Right atrium auricular region (tissue), 2 donors: ENCODE results near the gene R3HCC1L. TPM values are rescaled to one million over a fixed set of nuclear protein-coding genes. Genes with fewer than 3 reads are reported as not detected.

ENCODE experiments used
- DNase-seq: peaks from one replicate; pipeline ENCODE4 v3.0.0-alpha.2; 2019; ENCODE audit warnings: low spot score
- H3K27ac ChIP-seq, 2 donors: fragments of 200-600 bp; sonication (generic); 1 replicate in 1 of 2; 2 replicates in 1 of 2; pipeline ENCODE4 v1.5.1; 2016 to 2019
- H3K27me3 ChIP-seq, 2 donors: fragments of 200-600 bp; sonication (generic); one replicate each; pipeline versions ENCODE4 v1.5.1 to v1.6.0; 2017 to 2019
- H3K36me3 ChIP-seq: fragments of 200-600 bp; sonication (generic); one replicate; pipeline ENCODE4 v1.5.1; 2016
- H3K4me1 ChIP-seq, 2 donors: fragments of 200-600 bp; sonication (generic); one replicate each; pipeline versions ENCODE4 v1.5.1 to v1.6.0; 2017 to 2019
- H3K4me3 ChIP-seq, 2 donors: fragments of 200-600 bp; sonication (generic); 1 replicate in 1 of 2; 2 replicates in 1 of 2; pipeline ENCODE4 v1.5.1; 2017 to 2019; ENCODE audit warnings: mild to moderate bottlenecking in 1 of 2, moderate library complexity in 1 of 2
- H3K9me3 ChIP-seq, 2 donors: fragments of 200-600 bp; sonication (generic); one replicate each; pipeline ENCODE4 v1.5.1; 2019
- total RNA-seq, 2 donors: library from RNA; depleted of rRNA; stranded (reverse); fragments of >200 nt; gene quantifications; one replicate each; pipeline ENCODE4 v1.1.0, GENCODE V29; 2016
- TF ChIP-seq, protein P1 (sequence below), 2 donors: fragments of 200-600 bp; sonication (generic); IDR thresholded peaks; one replicate each; pipeline ENCODE4 v1.5.1; 2019; ENCODE audit warnings: antibody characterized with exemption in 2 of 2

R3HCC1L gene
- total RNA-seq, 2 donors from 2014 or later, result 4.0 to 5.2 TPM

DNA sequence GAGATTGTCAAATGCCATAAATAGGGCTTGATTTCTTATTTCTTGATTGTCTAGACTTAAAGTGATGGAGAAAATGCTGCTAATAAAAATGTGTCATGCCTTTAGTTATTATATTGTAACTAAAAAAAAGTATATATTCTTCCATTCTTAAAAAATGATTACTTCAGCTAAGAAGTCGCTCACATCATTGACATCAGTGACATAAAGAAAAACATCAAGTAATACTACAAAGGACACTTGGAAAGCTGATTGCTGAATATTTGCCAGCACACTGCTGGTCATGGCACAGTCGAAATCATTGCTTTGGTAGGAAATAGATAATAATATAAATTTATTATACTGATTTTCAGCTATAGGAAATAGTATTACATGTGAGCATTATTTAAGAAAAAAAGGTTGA, 70.9 kb downstream of the R3HCC1L start:
- Histone ChIP-seq H3K27ac (no peak overlapping the region), H3K4me3 (no peak overlapping the region), H3K9me3 (no peaks in the 10 kb centered on the region), H3K27me3 (no peaks in the 10 kb centered on the region), H3K4me1 (no peaks in the 10 kb centered on the region), H3K36me3 (peaks cover 6% of the 10 kb centered on the region)
- no peak for DNase-seq
- TF ChIP-seq, protein P1, sequence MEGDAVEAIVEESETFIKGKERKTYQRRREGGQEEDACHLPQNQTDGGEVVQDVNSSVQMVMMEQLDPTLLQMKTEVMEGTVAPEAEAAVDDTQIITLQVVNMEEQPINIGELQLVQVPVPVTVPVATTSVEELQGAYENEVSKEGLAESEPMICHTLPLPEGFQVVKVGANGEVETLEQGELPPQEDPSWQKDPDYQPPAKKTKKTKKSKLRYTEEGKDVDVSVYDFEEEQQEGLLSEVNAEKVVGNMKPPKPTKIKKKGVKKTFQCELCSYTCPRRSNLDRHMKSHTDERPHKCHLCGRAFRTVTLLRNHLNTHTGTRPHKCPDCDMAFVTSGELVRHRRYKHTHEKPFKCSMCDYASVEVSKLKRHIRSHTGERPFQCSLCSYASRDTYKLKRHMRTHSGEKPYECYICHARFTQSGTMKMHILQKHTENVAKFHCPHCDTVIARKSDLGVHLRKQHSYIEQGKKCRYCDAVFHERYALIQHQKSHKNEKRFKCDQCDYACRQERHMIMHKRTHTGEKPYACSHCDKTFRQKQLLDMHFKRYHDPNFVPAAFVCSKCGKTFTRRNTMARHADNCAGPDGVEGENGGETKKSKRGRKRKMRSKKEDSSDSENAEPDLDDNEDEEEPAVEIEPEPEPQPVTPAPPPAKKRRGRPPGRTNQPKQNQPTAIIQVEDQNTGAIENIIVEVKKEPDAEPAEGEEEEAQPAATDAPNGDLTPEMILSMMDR (IDR thresholded peaks at IDR 0.05), result no peak

DNA sequence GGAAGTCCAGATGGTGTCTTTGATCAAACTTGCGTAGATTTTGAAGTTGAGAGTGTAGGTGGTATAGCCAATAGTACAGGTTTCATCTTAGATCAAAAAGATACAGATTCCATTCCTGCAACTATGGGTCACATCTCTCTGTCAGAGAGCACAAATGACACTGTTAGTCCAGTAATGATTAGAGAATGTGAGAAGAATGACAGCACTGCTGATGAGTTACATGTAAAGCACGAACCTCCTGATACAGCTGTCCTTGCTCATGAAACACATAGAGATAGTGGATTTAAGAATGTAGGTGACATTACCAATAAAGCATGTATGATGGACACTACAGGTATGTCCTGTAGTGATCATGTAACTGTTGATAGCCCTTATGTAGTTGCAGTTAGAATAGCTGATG, 74.5 kb downstream of the R3HCC1L start:
- H3K27ac ChIP-seq, result no peak overlapping the region
- TF ChIP-seq, protein P1 (IDR thresholded peaks at IDR 0.05), result no peak

DNA sequence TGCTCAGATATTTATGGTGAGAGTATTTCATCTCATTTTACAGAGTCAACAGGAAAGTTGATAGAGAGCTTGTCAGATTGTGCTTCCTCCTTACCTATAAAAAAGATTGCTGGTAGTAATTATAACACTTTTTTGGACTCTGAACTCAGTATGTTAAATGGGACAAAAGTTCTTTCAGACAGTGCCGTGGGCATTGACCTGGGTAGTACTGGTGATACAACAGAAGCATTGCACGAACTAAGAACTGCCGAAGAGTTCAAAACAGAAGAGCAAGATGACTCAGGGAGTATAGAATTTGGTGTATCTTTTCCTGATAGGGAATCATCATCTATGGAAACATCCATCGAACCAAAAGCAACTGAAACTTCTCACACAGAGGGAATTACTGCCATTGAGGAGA, 75.0 kb downstream of the R3HCC1L start:
- H3K27me3 ChIP-seq, result no peaks in the 10 kb centered on the region
- no peaks in the 10 kb centered on the region for H3K9me3 ChIP-seq
- no peak for DNase-seq
- H3K4me1 ChIP-seq, result no peaks in the 10 kb centered on the region
- peaks cover 6% of the 10 kb centered on the region for H3K36me3 ChIP-seq
- H3K4me3 ChIP-seq, result no peak overlapping the region
- no peak overlapping the region for H3K27ac ChIP-seq
- TF ChIP-seq, protein P1 (IDR thresholded peaks at IDR 0.05), result no peak

More for the DNA sequence above, 74.5 kb downstream of the R3HCC1L start:
- Histone ChIP-seq H3K4me3 (no peak overlapping the region), H3K36me3 (peaks cover 6% of the 10 kb centered on the region), H3K9me3 (no peaks in the 10 kb centered on the region), H3K27me3 (no peaks in the 10 kb centered on the region), H3K4me1 (no peaks in the 10 kb centered on the region)
- no peak for DNase-seq

DNA sequence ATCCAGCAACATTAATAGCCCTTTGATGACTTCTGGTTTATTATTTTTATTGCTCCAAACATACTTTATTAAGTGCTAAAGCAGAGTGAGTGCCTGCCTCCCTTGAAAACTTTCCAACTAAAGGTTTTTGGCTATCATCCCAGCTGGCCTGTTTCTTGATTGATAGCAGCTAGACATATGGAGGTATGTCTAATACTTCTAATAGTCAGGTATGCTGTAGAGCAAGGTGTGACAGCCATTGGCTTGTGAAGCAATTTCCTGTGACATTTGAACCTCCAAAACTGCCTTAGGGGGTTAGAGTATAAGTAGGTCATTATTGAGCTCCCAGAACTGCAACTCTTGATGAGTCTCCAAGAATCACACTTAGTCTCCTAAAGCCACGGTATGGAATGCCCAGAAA, 77.7 kb downstream of the R3HCC1L start:
- no peak for DNase-seq
- peaks cover 6% of the 10 kb centered on the region for H3K36me3 ChIP-seq
- H3K4me1 ChIP-seq, result no peaks in the 10 kb centered on the region
- TF ChIP-seq, protein P1 (IDR thresholded peaks at IDR 0.05), result no peak
- no peak overlapping the region for H3K27ac ChIP-seq
- H3K27me3 ChIP-seq, result no peaks in the 10 kb centered on the region
- no peak overlapping the region for H3K4me3 ChIP-seq
- peaks cover 0 to 3% of the 10 kb centered on the region in 2 donors for H3K9me3 ChIP-seq

DNA sequence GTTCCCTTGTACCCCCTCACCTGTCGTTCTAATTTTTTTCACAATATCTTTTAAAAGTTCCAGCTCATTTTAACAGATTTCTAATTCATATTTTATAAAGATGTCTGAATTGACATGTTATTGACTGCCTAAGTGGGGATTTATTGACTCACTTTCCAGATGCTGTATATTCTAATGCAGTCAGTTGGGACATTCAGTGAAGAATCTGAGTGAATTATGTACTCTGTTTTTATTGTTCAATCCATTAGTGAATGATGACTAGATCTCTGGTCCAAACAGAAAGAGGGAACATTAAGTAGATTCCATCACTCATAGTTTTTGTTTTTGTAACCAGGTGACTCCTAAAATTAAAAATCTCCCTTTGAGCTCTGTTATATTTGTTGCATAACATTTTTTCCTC, 79.3 kb downstream of the R3HCC1L start:
- H3K4me1 ChIP-seq, result no peaks in the 10 kb centered on the region
- TF ChIP-seq, protein P1 (IDR thresholded peaks at IDR 0.05), result no peak
- H3K27ac ChIP-seq, result no peak overlapping the region
- H3K36me3 ChIP-seq, result peaks cover under 1% of the 10 kb centered on the region
- H3K9me3 ChIP-seq, result peaks cover 0 to 8% of the 10 kb centered on the region in 2 donors
- no peak for DNase-seq
- no peak overlapping the region for H3K4me3 ChIP-seq
- H3K27me3 ChIP-seq, result no peaks in the 10 kb centered on the region

DNA sequence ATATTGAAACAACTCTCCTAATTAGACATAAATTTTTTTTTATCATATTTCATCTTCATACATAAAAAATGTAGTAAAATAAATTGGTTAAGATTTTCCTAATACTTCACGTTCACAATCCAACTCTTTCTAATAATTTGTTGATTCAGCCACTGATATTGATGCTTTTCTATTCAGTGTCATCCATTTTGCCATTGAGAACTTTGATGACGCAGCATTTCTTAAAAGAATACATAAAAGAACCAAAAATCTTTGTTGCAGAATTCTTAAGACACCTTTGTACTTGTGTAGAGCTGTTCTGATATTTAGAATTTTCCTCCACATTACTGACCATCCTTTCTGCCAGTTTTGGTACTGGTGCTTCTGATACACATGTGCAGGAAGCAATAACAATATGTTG, 80.9 kb downstream of the R3HCC1L start:
- Histone ChIP-seq H3K36me3 (no peaks in the 10 kb centered on the region), H3K27me3 (no peaks in the 10 kb centered on the region), H3K4me1 (no peaks in the 10 kb centered on the region), H3K4me3 (no peak overlapping the region), H3K27ac (no peak overlapping the region), H3K9me3 (peaks cover 3 to 22% of the 10 kb centered on the region in 2 donors)
- TF ChIP-seq, protein P1 (IDR thresholded peaks at IDR 0.05), result no peak
- DNase-seq, result no peak
